HCT116 (cell line): ENCODE results near the gene PSEN2. TPM values are rescaled to one million over a fixed set of nuclear protein-coding genes. Genes with fewer than 3 reads are reported as not detected.
"Not testable (repeated sequence)": the region's sequence is repeated elsewhere in the genome, so short reads cannot be mapped to it uniquely, and the experiment has no call there.

ENCODE experiments used
- ATAC-seq: fragments of 200-7000 bp; cut with Tn5 transposase; 2 replicates; pipeline ENCODE4 v1.9.1; 2020; ENCODE audit warnings: mild to moderate bottlenecking, moderate library complexity
- BruUV-seq: library from RNA; stranded (reverse); fragments of 400-500 nt; replicated peaks from 2 replicates; lab custom pipeline; 2021; lab: Mats Ljungman, UMichigan
- CTCF ChIA-PET: fragments of 300-600 bp; sonication (Branson Sonifier 250); formaldehyde crosslinking; loops from one replicate; lab custom pipeline; 2021; ENCODE audit warnings: antibody characterized with exemption; lab: Charles Lee
- POLR2A ChIA-PET: fragments of 300-600, 350-600 bp; sonication (Branson Sonifier 250); formaldehyde crosslinking; loops from one replicate; lab custom pipeline; 2021; ENCODE audit warnings: antibody characterized with exemption; lab: Charles Lee
- RAD21 ChIA-PET, 2 experiments: fragments of 300-600 bp; sonication (Branson Sonifier 250); formaldehyde crosslinking; loops; one replicate each; lab custom pipeline; 2023; ENCODE audit warnings: low total read pairs in 2 of 2; ENCODE audit not compliant: uncharacterized antibody in 2 of 2, unreplicated experiment in 2 of 2, low non-redundant PET in 1 of 2; lab: Charles Lee
- DNase-seq: peaks from one replicate; pipeline ENCODE4 v3.0.0-alpha.2; 2010; ENCODE audit warnings: low read depth, low spot score
- H2AFZ ChIP-seq: fragments of 200-600 bp; shearing (Covaris generic), sonication (generic); 2 replicates; pipeline ENCODE4 v1.6.1; 2017; ENCODE audit warnings: low read depth, mixed run types, mixed read lengths, antibody characterized with exemption, low read length; ENCODE audit not compliant: poor library complexity, severe bottlenecking
- H3K27ac ChIP-seq: 2 replicates; pipeline ENCODE4 v1.5.1; 2012; ENCODE audit warnings: low read depth, low read length
- H3K27me3 ChIP-seq: fragments of 200-600 bp; sonication (generic); 2 replicates; pipeline ENCODE4 v1.6.1; 2016; ENCODE audit warnings: mixed run types, low read length, mixed read lengths; ENCODE audit not compliant: insufficient read depth
- H3K36me3 ChIP-seq, 2 experiments: fragments of 200-500 bp in 1 of 2; fragments of 200-600 bp in 1 of 2; sonication (Bioruptor generic) in 1 of 2; sonication (generic) in 1 of 2; 2 replicates each; pipeline versions ENCODE4 v1.5.1 to v1.6.1; 2014 to 2016; ENCODE audit warnings: low read length in 2 of 2, inconsistent platforms in 1 of 2, mixed read lengths in 1 of 2, mixed run types in 1 of 2; ENCODE audit not compliant: insufficient read depth in 2 of 2, control insufficient read depth in 1 of 2
- H3K4me1 ChIP-seq, 2 experiments: fragments of 200-600 bp in 1 of 2; sonication (generic) in 1 of 2; 2 replicates each; pipeline versions ENCODE4 v1.5.1 to v1.6.1; 2012 to 2017; ENCODE audit warnings: low read length in 2 of 2, inconsistent platforms in 1 of 2, mild to moderate bottlenecking in 1 of 2, mixed read lengths in 1 of 2, mixed run types in 1 of 2, moderate library complexity in 1 of 2; ENCODE audit not compliant: insufficient read depth in 2 of 2, control insufficient read depth in 1 of 2
- H3K4me2 ChIP-seq: fragments of 200-600 bp; sonication (generic); 2 replicates; pipeline ENCODE4 v1.6.1; 2017; ENCODE audit warnings: mixed run types, low read length, mixed read lengths
- H3K4me3 ChIP-seq, 2 experiments: fragments of 200-600 bp in 1 of 2; sonication (generic) in 1 of 2; replicated peaks in 1 of 2; 2 replicates each; pipeline ENCODE4 v1.5.1; 2011 to 2016; ENCODE audit warnings: low read length in 2 of 2, control low read depth in 1 of 2, low read depth in 1 of 2, mild to moderate bottlenecking in 1 of 2, mixed read lengths in 1 of 2, mixed run types in 1 of 2
- H3K79me2 ChIP-seq: fragments of 200-600 bp; sonication (generic); 2 replicates; pipeline ENCODE4 v1.6.1; 2017; ENCODE audit warnings: mild to moderate bottlenecking, mixed run types, low read length, moderate library complexity, mixed read lengths; ENCODE audit not compliant: insufficient read depth
- H3K9ac ChIP-seq: fragments of 200-600 bp; sonication (generic); 2 replicates; pipeline ENCODE4 v1.6.1; 2016; ENCODE audit warnings: low read length, mixed read lengths
- H3K9me2 ChIP-seq: fragments of 200-600 bp; sonication (generic), shearing (Covaris generic); 2 replicates; pipeline ENCODE4 v1.6.1; 2017; ENCODE audit warnings: mixed run types, mild to moderate bottlenecking, moderate library complexity; ENCODE audit not compliant: insufficient read depth
- H3K9me3 ChIP-seq, 2 experiments: fragments of 200-500 bp in 1 of 2; fragments of 200-600 bp in 1 of 2; sonication (Bioruptor generic) in 1 of 2; sonication (generic) in 1 of 2; 2 replicates each; pipeline ENCODE4 v1.6.1; 2014 to 2017; ENCODE audit warnings: low read length in 2 of 2, mixed read lengths in 2 of 2, inconsistent platforms in 1 of 2, low read depth in 1 of 2, mild to moderate bottlenecking in 1 of 2, mixed run types in 1 of 2, moderate library complexity in 1 of 2; ENCODE audit not compliant: control insufficient read depth in 1 of 2, insufficient read depth in 1 of 2
- H4K20me1 ChIP-seq: fragments of 200-600 bp; sonication (generic), shearing (Covaris generic); 2 replicates; pipeline ENCODE4 v1.6.1; 2017; ENCODE audit warnings: mixed run types, mild to moderate bottlenecking, moderate library complexity; ENCODE audit not compliant: insufficient read depth
- EGR1 ChIP-seq: IDR thresholded peaks from 2 replicates; pipeline ENCODE4 v1.6.1; 2012; ENCODE audit warnings: low read depth
- EZH2phosphoT487 ChIP-seq: fragments of 200-600 bp; IDR thresholded peaks from 2 replicates; pipeline ENCODE4 v1.6.1; 2018; ENCODE audit warnings: antibody characterized with exemption, borderline replicate concordance
- FOSL1 ChIP-seq: IDR thresholded peaks from 2 replicates; pipeline ENCODE4 v1.6.1; 2012; ENCODE audit warnings: low read depth
- POLR2A ChIP-seq: IDR thresholded peaks from 2 replicates; pipeline ENCODE4 v1.7.0; 2011; ENCODE audit warnings: borderline replicate concordance; ENCODE audit not compliant: insufficient read depth, insufficient read length; ENCODE audit errors: extremely low read depth
- POLR2AphosphoS5 ChIP-seq: IDR thresholded peaks from 2 replicates; pipeline ENCODE4 v1.6.1; 2011; ENCODE audit warnings: mild to moderate bottlenecking, low read depth, low read length, moderate library complexity
- REST ChIP-seq: IDR thresholded peaks from 2 replicates; pipeline ENCODE4 v1.6.1; 2012; ENCODE audit warnings: low read depth
- SIN3A ChIP-seq: IDR thresholded peaks from 2 replicates; pipeline ENCODE4 v1.6.1; 2012; ENCODE audit warnings: low read depth
- SP1 ChIP-seq: IDR thresholded peaks from 2 replicates; pipeline ENCODE4 v1.6.1; 2012; ENCODE audit warnings: low read depth
- ZFX ChIP-seq: fragments of 450-650 bp; IDR thresholded peaks from 2 replicates; pipeline ENCODE4 v1.6.1; 2017
- intact Hi-C: fragments of 100-400 bp; cut with micrococcal nuclease; formaldehyde crosslinking; loops from 2 replicates; pipeline ENCODE4 v1.10.0; 2022
- total RNA-seq: library from RNA; stranded (reverse); gene quantifications from one replicate; pipeline ENCODE4 v1.2.1, GENCODE V29; 2021; ENCODE audit not compliant: unreplicated experiment

Gene PSEN2
- total RNA-seq, 1 experiment from 2014 or later: 28.5 TPM

- no peaks in the 10 kb centered on the region for H3K27me3 ChIP-seq
- no peak overlapping the region for H3K4me2 ChIP-seq
- ChIA-PET POLR2A (no interaction called here), RAD21 (no interaction called here), CTCF (no interaction called here)
- no peak overlapping the region for H3K27ac ChIP-seq
- TF ChIP-seq REST (no peak), POLR2AphosphoS5 (no peak), EZH2phosphoT487 (no peak), FOSL1 (no peak), POLR2A (no peak), EGR1 (no peak), ZFX (no peak), SP1 (no peak), SIN3A (no peak)
- DNase-seq (no peak), ATAC-seq (no peak)
- H3K9me2 ChIP-seq: no peaks in the 10 kb centered on the region
- no peaks in the 10 kb centered on the region for H3K4me1 ChIP-seq
- H2AFZ ChIP-seq: no peak overlapping the region
- no peaks in the 10 kb centered on the region for H3K36me3 ChIP-seq
- H3K4me3 ChIP-seq: no peak overlapping the region
- BruUV-seq: no TSS peak
- no peaks in the 10 kb centered on the region for H3K9me3 ChIP-seq
- intact Hi-C loops: no loop called here
- H4K20me1 ChIP-seq: no peaks in the 10 kb centered on the region
- H3K79me2 ChIP-seq: no peaks in the 10 kb centered on the region
- H3K9ac ChIP-seq: no peak overlapping the region
These were observed 51.1 kb downstream of the PSEN2 start for GRCh38 chr1:226921504-226921903.

GRCh38 chr1:226929260-226930111 lies 59.1 kb downstream of the PSEN2 start:
- H3K4me3 ChIP-seq, ATAC-seq, H3K79me2 ChIP-seq, H3K9ac ChIP-seq, H4K20me1 ChIP-seq, H3K27ac ChIP-seq, RAD21 ChIA-PET, H3K27me3 ChIP-seq, POLR2A ChIA-PET, H3K9me2 ChIP-seq, DNase-seq, H3K36me3 ChIP-seq, BruUV-seq, H3K4me2 ChIP-seq, H3K9me3 ChIP-seq, H2AFZ ChIP-seq, CTCF ChIA-PET, H3K4me1 ChIP-seq: not testable (repeated sequence)
- intact Hi-C loops: loop anchor here (10.0 kb wide), 1 partner anchor 295 kb away; no protein-coding TSS in a partner anchor
